ENCODE data around the gene ANKRD55. TPM values are rescaled to one million over a fixed set of nuclear protein-coding genes. Genes with fewer than 3 reads are reported as not detected.
"Not testable (repeated sequence)": the region's sequence is repeated elsewhere in the genome, so short reads cannot be mapped to it uniquely, and the experiment has no call there.

ANKRD55 gene
- total RNA-seq, 2 experiments from 2014 or later = not detected

DNA sequence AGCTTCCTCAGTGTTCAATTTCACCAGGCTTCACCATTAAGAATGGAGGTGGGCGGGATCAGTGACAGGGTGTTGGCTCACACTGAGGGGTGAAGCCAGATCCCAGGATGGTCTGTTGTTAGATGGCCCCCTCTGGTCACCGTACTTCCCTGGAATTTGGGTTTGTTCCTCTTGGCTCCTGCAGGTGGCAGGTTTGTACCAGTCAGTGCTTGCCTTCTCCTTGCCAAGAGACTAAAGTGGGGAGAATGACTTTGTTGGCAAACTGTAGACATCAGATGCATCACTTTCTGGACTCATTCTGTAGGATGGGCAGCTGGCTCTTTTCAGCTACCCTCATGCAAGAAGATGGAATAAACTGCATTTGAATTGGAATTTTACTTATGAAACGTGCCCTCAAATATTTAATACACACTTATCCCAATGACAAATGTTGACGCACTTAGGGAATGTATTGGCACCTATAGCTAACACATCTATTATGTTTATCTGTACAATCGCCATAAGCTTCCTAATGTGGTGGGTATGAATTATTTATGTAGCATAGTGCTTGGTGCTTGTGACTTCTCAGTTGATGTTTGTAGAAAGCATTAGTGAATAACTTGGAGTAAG is 31.4 kb upstream of the ANKRD55 start:
- Histone ChIP-seq H4K20me1 (ENCODE audit: insufficient read depth, low read length) (no peaks in the 10 kb centered on the region), H3K4me1 (ENCODE audit: insufficient read depth, low read length, poor library complexity, severe bottlenecking) (no peaks in the 10 kb centered on the region), H3K4me2 (ENCODE audit: low read length) (no peak overlapping the region), H3K36me3 (ENCODE audit: insufficient read depth, low read length) (no peaks in the 10 kb centered on the region), H2AFZ (ENCODE audit: low read length) (no peak overlapping the region), H3K9me3 (ENCODE audit: low read length) (no peaks in the 10 kb centered on the region), H3K79me2 (ENCODE audit: insufficient read depth, low read depth, low read length) (no peaks in the 10 kb centered on the region), H3K9me2 (ENCODE audit: insufficient read depth, low read length) (no peaks in the 10 kb centered on the region), H3K27ac (ENCODE audit: low read depth, low read length, poor library complexity, severe bottlenecking) (no peak overlapping the region), H3K4me3 (ENCODE audit: low read depth, low read length, poor library complexity, severe bottlenecking) (no peak overlapping the region)
- POLR2A ChIA-PET = no interaction called here
- intact Hi-C loops (cut with micrococcal nuclease; ENCODE audit: unreplicated experiment) = no loop called here
- peak; percentile 52 for DNase-seq (ENCODE audit: low spot score)
- CTCF ChIA-PET (ENCODE audit: unreplicated experiment) = interaction anchor here (0.7 kb wide), 1 partner anchor 15 kb away, joined by 3 read pairs; no protein-coding TSS in a partner anchor
- no TSS peak for BruUV-seq (replicated peaks)
- TF ChIP-seq CTCF (conservative IDR thresholded peaks at IDR 0.05; ENCODE audit: low read length) (peak; percentile 79), EZH2phosphoT487 (IDR thresholded peaks at IDR 0.05; ENCODE audit: borderline replicate concordance, low read depth, low read length) (no peak)

GRCh38 chr5:56262279-56262678 is 29.1 kb upstream of the ANKRD55 start:
- Histone ChIP-seq H3K4me2 (ENCODE audit: low read length) (no peak overlapping the region), H4K20me1 (ENCODE audit: insufficient read depth, low read length) (no peaks in the 10 kb centered on the region), H3K27ac (ENCODE audit: low read depth, low read length, poor library complexity, severe bottlenecking) (no peak overlapping the region), H3K79me2 (ENCODE audit: insufficient read depth, low read depth, low read length) (no peaks in the 10 kb centered on the region), H3K4me3 (ENCODE audit: low read depth, low read length, poor library complexity, severe bottlenecking) (no peak overlapping the region), H3K9me3 (ENCODE audit: low read length) (no peaks in the 10 kb centered on the region), H2AFZ (ENCODE audit: low read length) (no peak overlapping the region), H3K36me3 (ENCODE audit: insufficient read depth, low read length) (no peaks in the 10 kb centered on the region), H3K4me1 (ENCODE audit: insufficient read depth, low read length, poor library complexity, severe bottlenecking) (no peaks in the 10 kb centered on the region), H3K9me2 (ENCODE audit: insufficient read depth, low read length) (no peaks in the 10 kb centered on the region)
- no peak for DNase-seq (ENCODE audit: low spot score)
- intact Hi-C loops (cut with micrococcal nuclease; ENCODE audit: unreplicated experiment) = no loop called here
- ChIA-PET CTCF (ENCODE audit: unreplicated experiment) (no interaction called here), POLR2A (no interaction called here)
- no TSS peak for BruUV-seq (replicated peaks)
- TF ChIP-seq EZH2phosphoT487 (IDR thresholded peaks at IDR 0.05; ENCODE audit: borderline replicate concordance, low read depth, low read length) (no peak), CTCF (conservative IDR thresholded peaks at IDR 0.05; ENCODE audit: low read length) (no peak)

DNA sequence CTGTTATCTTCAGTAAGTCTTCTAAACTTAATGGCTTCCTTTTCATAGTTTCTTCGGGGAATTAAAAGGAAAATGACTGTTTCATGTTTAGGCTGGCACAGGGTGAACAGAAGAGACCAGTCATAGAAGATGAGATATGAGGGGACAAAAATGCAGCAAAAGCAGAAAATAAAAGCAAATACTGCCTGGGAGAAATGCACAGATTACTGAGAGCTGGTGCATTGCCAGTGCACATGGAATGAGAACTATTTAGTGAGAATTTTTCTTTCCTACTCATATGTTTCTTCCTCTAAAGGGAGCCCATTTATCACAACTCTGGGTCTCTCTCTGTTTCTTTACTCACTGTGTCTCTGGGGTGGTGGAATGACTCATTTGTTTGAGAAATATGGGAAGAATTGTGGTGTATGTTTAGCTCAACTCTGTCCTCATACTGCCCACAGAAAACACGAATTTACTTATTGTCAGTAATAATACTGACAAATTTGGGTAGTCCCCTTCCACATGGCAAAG is 25.9 kb upstream of the ANKRD55 start:
- no peak overlapping the region for H2AFZ ChIP-seq (ENCODE audit: low read length)
- TF ChIP-seq CTCF (conservative IDR thresholded peaks at IDR 0.05; ENCODE audit: low read length) = no peak
- no peak for TF ChIP-seq EZH2phosphoT487 (IDR thresholded peaks at IDR 0.05; ENCODE audit: borderline replicate concordance, low read depth, low read length)
- no peak overlapping the region for H3K4me3 ChIP-seq (ENCODE audit: low read depth, low read length, poor library complexity, severe bottlenecking)
- H3K4me2 ChIP-seq (ENCODE audit: low read length) = no peak overlapping the region
- intact Hi-C loops (cut with micrococcal nuclease; ENCODE audit: unreplicated experiment) = no loop called here
- H3K9me2 ChIP-seq (ENCODE audit: insufficient read depth, low read length) = no peaks in the 10 kb centered on the region
- no TSS peak for BruUV-seq (replicated peaks)
- POLR2A ChIA-PET = interaction anchor here (0.6 kb wide), 1 partner anchor 324 kb away, joined by 3 read pairs; no protein-coding TSS in a partner anchor
- no peaks in the 10 kb centered on the region for H3K79me2 ChIP-seq (ENCODE audit: insufficient read depth, low read depth, low read length)
- H3K36me3 ChIP-seq (ENCODE audit: insufficient read depth, low read length) = no peaks in the 10 kb centered on the region
- no peak overlapping the region for H3K27ac ChIP-seq (ENCODE audit: low read depth, low read length, poor library complexity, severe bottlenecking)
- H3K9me3 ChIP-seq (ENCODE audit: low read length) = no peaks in the 10 kb centered on the region
- no peaks in the 10 kb centered on the region for H3K4me1 ChIP-seq (ENCODE audit: insufficient read depth, low read length, poor library complexity, severe bottlenecking)
- no peaks in the 10 kb centered on the region for H4K20me1 ChIP-seq (ENCODE audit: insufficient read depth, low read length)
- DNase-seq (ENCODE audit: low spot score) = no peak
- CTCF ChIA-PET (ENCODE audit: unreplicated experiment) = no interaction called here

- H3K4me2 ChIP-seq (ENCODE audit: low read length); POLR2A ChIA-PET; H3K27ac ChIP-seq (ENCODE audit: low read depth, low read length, poor library complexity, severe bottlenecking); H4K20me1 ChIP-seq (ENCODE audit: insufficient read depth, low read length); H3K9me3 ChIP-seq (ENCODE audit: low read length); H3K36me3 ChIP-seq (ENCODE audit: insufficient read depth, low read length); H3K9me2 ChIP-seq (ENCODE audit: insufficient read depth, low read length); H3K79me2 ChIP-seq (ENCODE audit: insufficient read depth, low read depth, low read length); DNase-seq (ENCODE audit: low spot score); CTCF ChIA-PET (ENCODE audit: unreplicated experiment); BruUV-seq (replicated peaks); H3K4me3 ChIP-seq (ENCODE audit: low read depth, low read length, poor library complexity, severe bottlenecking); H2AFZ ChIP-seq (ENCODE audit: low read length); H3K4me1 ChIP-seq (ENCODE audit: insufficient read depth, low read length, poor library complexity, severe bottlenecking); intact Hi-C loops (cut with micrococcal nuclease; ENCODE audit: unreplicated experiment): not testable (repeated sequence)
Measured at GRCh38 chr5:56257763-56258529, 24.8 kb upstream of the ANKRD55 start.
